Smooth muscle cell (in vitro differentiated cells): ENCODE measurements around the gene RPP40. TPM values are rescaled to one million over a fixed set of nuclear protein-coding genes. Genes with fewer than 3 reads are reported as not detected.
"Not testable (repeated sequence)": the region's sequence is repeated elsewhere in the genome, so short reads cannot be mapped to it uniquely, and the experiment has no call there.

ENCODE experiments used
- DNase-seq: peaks from one replicate; lab custom pipeline; 2025; ENCODE audit not compliant: unreplicated experiment; lab: John Stamatoyannopoulos, UW
- H2AFZ ChIP-seq: fragments of 200-600 bp; sonication (generic); 2 replicates; pipeline ENCODE4 v1.6.0; 2016; ENCODE audit warnings: antibody characterized with exemption, low read depth, mild to moderate bottlenecking
- H3F3A ChIP-seq: fragments of 200-600 bp; sonication (generic); 2 replicates; pipeline ENCODE4 v1.6.0; 2017; ENCODE audit warnings: antibody characterized with exemption, low read depth
- H3K27ac ChIP-seq: fragments of 200-600 bp; sonication (generic); 2 replicates; pipeline ENCODE4 v1.5.1; 2016; ENCODE audit warnings: low read depth, mild to moderate bottlenecking
- H3K27me3 ChIP-seq: fragments of 200-600 bp; sonication (generic); 2 replicates; pipeline ENCODE4 v1.6.1; 2016; ENCODE audit warnings: low read depth, mild to moderate bottlenecking
- H3K36me3 ChIP-seq: fragments of 200-600 bp; sonication (generic); 2 replicates; pipeline ENCODE4 v1.5.1; 2016; ENCODE audit warnings: low read depth
- H3K4me1 ChIP-seq: fragments of 200-600 bp; sonication (generic); 2 replicates; pipeline ENCODE4 v1.5.1; 2016; ENCODE audit warnings: low read depth
- H3K4me2 ChIP-seq: fragments of 200-600 bp; sonication (generic); 2 replicates; pipeline ENCODE4 v1.6.0; 2016; ENCODE audit warnings: mild to moderate bottlenecking
- H3K4me3 ChIP-seq: fragments of 200-600 bp; sonication (generic); 2 replicates; pipeline ENCODE4 v1.5.1; 2016; ENCODE audit warnings: mild to moderate bottlenecking
- H3K79me2 ChIP-seq: fragments of 200-600 bp; sonication (generic); 2 replicates; pipeline ENCODE4 v1.6.0; 2016; ENCODE audit warnings: low read depth, mild to moderate bottlenecking
- H3K9ac ChIP-seq: fragments of 200-600 bp; sonication (generic); 2 replicates; pipeline ENCODE4 v1.6.0; 2016; ENCODE audit warnings: low read depth
- H3K9me3 ChIP-seq: fragments of 200-600 bp; sonication (generic); replicated peaks from 2 replicates; pipeline ENCODE4 v1.5.1; 2016; ENCODE audit warnings: low read depth
- H4K20me1 ChIP-seq: fragments of 200-600 bp; sonication (generic); 2 replicates; pipeline ENCODE4 v1.6.0; 2016; ENCODE audit warnings: low read depth
- WGBS: methylation state at CpG from one replicate; pipeline ENCODE4 v1.1.7; 2016; ENCODE audit warnings: low lambda C conversion rate; 5-methylcytosine and 5-hydroxymethylcytosine counted together
- polyA plus RNA-seq: library from polyadenylated mRNA; unstranded; fragments of >200 nt; fragmentation: Nextera tagmentation; extraction: Ambion mirVana; gene quantifications from 2 replicates; pipeline ENCODE4 v1.2.1, GENCODE V29; 2016
- total RNA-seq: library from RNA; depleted of rRNA; stranded (reverse); fragments of >200 nt; gene quantifications from 2 replicates; pipeline ENCODE4 v1.2.3, GENCODE V29; 2014
- TF ChIP-seq, protein P1 (sequence below): fragments of 200-600 bp; sonication (generic); IDR thresholded peaks from 2 replicates; pipeline ENCODE4 v1.5.1; 2017; ENCODE audit warnings: borderline replicate concordance, mild to moderate bottlenecking, antibody characterized with exemption; ENCODE audit not compliant: insufficient read depth, poor library complexity, severe bottlenecking

RPP40 gene
- total and polyA plus RNA-seq, 2 experiments from 2014 or later: 6.7 to 7.7 TPM

DNA sequence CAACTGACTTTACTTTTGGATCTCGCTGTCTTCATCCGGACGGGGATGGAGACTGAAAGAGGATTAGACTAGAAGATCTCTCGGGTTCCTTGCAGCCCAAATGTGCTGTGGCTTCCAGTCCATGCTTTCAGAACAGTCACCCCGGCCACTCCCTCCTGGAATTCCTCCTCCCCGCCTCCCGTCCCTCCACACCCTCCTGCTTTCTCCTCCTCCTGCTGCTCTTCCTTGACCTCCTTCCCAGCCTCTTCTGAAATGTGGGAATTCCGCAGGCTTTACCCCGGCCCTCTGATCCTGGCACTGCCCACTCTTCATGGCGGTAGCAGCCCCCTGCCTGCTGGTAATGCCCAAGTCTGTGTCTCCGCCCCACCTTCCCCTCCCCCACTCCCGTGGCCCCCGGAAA, 28.9 kb upstream of the RPP40 start:
- WGBS: 25% methylated on average over 7 of the region's 13 CpGs
- not testable (repeated sequence) for H3K79me2 ChIP-seq, H3F3A ChIP-seq, DNase-seq, H3K9ac ChIP-seq, H4K20me1 ChIP-seq, H3K36me3 ChIP-seq, H3K27ac ChIP-seq, H3K27me3 ChIP-seq, H3K9me3 ChIP-seq, H3K4me1 ChIP-seq
- Histone ChIP-seq H2AFZ (peak overlapping the region; percentile 75), H3K4me3 (peak overlapping the region; percentile 21), H3K4me2 (peak overlapping the region; percentile 76)

DNA sequence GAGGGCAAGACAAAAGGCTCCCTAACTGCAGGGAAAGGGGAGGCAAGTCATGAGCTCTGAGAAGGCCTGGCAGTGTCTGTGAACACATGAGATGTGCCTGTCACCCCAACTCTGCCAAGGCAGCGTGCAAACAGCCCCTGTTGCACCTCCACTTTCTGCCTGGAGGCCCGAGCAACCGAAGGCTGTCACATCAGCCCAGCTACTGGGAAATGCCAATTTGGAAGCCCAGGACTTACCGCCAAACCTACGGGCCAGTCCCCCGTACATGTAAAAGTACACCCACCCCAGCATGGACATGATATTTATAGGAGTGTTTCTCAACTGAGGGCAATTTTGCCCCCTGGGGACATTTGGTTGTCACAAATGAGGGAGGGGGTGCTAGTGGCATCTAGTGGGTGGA, 27.3 kb upstream of the RPP40 start:
- Histone ChIP-seq H3K4me3 (no peak overlapping the region), H3K27ac (no peak overlapping the region), H3F3A (no peaks in the 10 kb centered on the region), H3K4me2 (no peak overlapping the region), H3K9me3 (no peaks in the 10 kb centered on the region), H3K79me2 (no peaks in the 10 kb centered on the region), H4K20me1 (no peaks in the 10 kb centered on the region), H3K4me1 (peaks cover 11% of the 10 kb centered on the region), H3K27me3 (no peaks in the 10 kb centered on the region), H3K36me3 (no peaks in the 10 kb centered on the region), H3K9ac (no peak overlapping the region), H2AFZ (no peak overlapping the region)
- WGBS: 97% methylated on average over 6 of the region's 6 CpGs
- TF ChIP-seq, protein P1, sequence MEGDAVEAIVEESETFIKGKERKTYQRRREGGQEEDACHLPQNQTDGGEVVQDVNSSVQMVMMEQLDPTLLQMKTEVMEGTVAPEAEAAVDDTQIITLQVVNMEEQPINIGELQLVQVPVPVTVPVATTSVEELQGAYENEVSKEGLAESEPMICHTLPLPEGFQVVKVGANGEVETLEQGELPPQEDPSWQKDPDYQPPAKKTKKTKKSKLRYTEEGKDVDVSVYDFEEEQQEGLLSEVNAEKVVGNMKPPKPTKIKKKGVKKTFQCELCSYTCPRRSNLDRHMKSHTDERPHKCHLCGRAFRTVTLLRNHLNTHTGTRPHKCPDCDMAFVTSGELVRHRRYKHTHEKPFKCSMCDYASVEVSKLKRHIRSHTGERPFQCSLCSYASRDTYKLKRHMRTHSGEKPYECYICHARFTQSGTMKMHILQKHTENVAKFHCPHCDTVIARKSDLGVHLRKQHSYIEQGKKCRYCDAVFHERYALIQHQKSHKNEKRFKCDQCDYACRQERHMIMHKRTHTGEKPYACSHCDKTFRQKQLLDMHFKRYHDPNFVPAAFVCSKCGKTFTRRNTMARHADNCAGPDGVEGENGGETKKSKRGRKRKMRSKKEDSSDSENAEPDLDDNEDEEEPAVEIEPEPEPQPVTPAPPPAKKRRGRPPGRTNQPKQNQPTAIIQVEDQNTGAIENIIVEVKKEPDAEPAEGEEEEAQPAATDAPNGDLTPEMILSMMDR: no peak
- DNase-seq: no peak

DNA sequence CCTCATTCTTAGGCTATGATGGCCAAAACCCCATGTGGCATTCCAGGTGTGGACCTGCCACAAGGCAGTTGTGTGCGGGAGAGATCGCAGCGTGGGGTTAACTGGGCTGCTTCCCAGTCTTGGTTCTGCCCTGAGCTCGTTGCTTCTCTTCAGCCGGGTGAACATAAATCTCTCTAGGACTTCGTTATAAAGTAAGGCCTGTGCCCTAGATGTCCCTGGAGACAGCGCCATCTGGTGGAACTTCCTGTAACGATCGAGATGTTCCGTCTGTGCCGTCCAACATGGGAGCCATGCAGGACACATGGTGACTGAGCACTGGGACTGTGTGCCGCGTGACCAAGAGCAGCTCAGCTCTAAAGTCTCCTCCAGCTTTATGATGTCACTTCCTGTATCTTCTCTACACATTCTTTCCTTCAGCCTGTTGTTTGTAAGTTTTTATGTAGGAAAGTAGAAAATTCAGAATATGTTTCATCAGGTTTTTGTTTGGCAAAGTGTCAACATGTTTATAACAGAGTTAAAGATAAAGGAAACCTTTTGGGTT, 26.8 kb upstream of the RPP40 start:
- H3K4me2 ChIP-seq: no peak overlapping the region
- H3K9ac ChIP-seq: no peak overlapping the region
- no peaks in the 10 kb centered on the region for H3K27me3 ChIP-seq
- H3F3A ChIP-seq: no peaks in the 10 kb centered on the region
- peaks cover 11% of the 10 kb centered on the region for H3K4me1 ChIP-seq
- TF ChIP-seq, protein P1: peak; percentile 63
- H3K79me2 ChIP-seq: no peaks in the 10 kb centered on the region
- no peak overlapping the region for H3K27ac ChIP-seq
- DNase-seq: peak; percentile 23
- H3K4me3 ChIP-seq: no peak overlapping the region
- 23% methylated on average over 13 of the region's 13 CpGs for WGBS
- H3K36me3 ChIP-seq: no peaks in the 10 kb centered on the region
- H3K9me3 ChIP-seq: no peaks in the 10 kb centered on the region
- H4K20me1 ChIP-seq: no peaks in the 10 kb centered on the region
- no peak overlapping the region for H2AFZ ChIP-seq

DNA sequence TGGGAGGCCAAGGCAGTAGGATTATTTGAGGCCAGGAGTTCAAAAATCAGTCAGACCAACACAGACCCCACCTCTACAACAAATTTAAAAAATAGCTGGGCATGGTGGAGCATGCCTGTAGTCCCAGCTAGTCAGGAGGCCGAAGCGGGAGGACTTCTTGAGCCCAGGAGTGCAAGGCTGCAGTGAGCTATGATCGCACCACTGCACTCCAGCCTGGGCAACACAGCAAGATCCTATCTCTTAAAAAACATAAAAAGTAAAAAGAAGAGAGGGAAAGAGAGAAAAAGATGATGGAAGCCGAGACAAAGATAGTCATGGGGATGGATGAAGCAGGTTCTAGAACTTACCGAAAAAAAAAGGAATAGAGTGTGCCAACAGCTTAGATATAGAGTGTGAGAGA, 25.8 kb upstream of the RPP40 start:
- DNase-seq: no peak
- peaks cover 12% of the 10 kb centered on the region for H3K4me1 ChIP-seq
- TF ChIP-seq, protein P1: no peak
- H3K79me2 ChIP-seq: no peaks in the 10 kb centered on the region
- H3K4me2 ChIP-seq: no peak overlapping the region
- no peak overlapping the region for H3K9ac ChIP-seq
- H3F3A ChIP-seq: no peaks in the 10 kb centered on the region
- WGBS: 98% methylated on average over 5 of the region's 5 CpGs
- no peaks in the 10 kb centered on the region for H3K27me3 ChIP-seq
- no peaks in the 10 kb centered on the region for H3K36me3 ChIP-seq
- no peak overlapping the region for H3K4me3 ChIP-seq
- H2AFZ ChIP-seq: no peak overlapping the region
- no peaks in the 10 kb centered on the region for H4K20me1 ChIP-seq
- H3K9me3 ChIP-seq: no peaks in the 10 kb centered on the region
- no peak overlapping the region for H3K27ac ChIP-seq
